HG03097 (cell line): ENCODE data around the gene FAM193A.
A peak's percentile ranks its signal among the peaks of the same experiment; 100 is the strongest.

Experiments
- ATAC-seq: cut with Tn5 transposase; IDR thresholded peaks from one replicate; pipeline ENCODE4 v1.9.1; 2021; ENCODE audit not compliant: unreplicated experiment, low FRiP score

FAM193A gene

DNA sequence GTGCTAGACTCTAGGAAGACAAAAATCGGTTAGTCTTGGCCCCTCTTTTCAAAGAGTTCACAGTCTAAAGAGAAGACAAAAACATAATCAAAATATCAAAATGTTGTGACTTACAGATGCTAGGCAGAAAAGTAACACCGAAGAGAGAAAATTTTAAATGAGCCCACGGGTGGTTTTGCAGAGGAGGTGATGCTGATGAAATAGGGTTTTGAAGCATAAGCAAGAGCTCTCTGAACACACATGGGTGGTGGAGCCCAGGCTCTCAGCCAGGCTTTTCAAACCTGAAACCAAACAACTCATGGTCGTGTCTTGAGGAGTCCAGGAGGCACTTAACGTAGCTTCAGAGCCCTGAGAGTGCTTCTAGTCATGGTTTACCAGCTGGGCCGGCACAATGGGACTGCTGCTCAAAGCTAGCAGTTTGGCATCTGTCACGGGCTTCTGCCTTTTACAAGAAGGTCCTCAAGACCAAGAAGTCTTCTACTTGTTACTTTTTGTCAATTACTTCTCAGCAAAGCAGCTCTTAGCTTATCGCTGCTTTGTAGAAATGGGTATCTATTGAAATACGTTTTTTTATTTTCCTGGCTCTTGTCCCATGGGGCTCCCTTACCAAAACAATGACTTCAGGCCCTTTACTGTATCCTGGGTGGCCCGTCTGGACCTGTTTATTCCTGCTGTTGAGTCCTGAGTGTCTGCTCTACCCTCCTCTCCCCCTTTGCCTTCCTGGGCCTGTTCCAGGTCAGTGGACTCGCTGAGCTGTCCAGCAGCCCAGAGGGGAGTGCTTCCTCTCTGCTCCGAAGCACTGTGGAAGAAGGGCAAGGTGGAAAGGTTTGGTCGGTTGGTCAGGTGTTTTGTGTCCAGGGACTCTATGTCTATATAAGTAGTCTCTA, 150.2 kb downstream of the FAM193A start:
- no peak for ATAC-seq

DNA sequence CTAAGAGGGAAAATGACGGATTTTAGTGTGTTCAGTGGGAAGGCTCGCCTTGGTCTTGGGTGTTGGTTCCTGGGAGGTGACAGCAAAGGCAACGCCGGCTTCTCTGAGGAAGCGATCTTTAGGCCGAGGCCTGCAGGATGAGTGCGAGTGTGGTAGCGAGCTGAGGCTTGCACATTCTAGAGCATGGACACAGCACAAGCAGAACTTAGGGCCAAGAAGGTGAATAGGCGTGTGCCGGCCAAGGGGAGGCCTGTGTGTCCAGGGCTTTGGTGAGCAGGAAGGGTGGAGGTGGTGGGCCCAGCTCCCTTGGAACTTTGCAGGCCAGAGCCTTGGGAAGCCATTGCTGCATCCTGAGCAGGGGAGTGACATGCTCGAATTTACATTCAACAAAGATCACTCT, 151.8 kb downstream of the FAM193A start:
- ATAC-seq = no peak

DNA sequence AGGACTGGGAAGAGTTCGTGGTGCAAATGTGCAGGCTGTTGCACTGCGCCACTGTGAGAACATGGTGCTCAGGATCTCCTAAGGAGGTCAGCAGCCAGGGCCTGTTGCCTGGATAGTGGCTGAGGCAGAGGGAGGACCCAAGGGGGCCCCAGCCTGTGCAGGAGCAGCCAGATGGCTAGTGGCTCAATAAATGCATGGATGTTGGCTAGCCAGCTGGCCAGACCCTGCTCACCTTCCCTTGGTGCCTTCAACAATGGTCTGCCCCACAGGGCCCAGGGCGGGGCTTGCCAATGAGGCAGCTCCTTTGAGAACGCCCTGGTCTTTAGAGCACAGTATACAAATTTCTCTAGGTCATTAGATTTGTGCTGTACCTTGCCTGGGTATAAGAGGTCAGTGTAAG, 152.2 kb downstream of the FAM193A start:
- ATAC-seq = no peak

DNA sequence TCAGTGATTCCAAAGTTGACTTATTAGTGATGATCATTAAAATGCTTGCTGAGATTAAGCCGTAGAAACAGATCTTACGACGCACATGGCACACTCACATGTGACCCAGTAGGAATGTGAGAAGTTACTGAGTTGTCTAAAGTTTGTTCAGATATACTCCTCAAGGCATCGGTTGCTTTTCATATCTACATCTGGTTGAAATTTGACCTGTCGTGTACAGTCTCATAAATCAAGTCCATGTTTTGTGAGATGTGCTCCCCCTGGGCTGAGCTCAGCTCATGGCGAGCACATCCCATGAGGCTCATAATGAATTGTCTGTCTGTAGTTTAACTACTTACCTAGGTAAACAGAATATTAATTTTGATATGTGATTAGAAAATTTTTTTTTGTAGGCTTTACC, 152.7 kb downstream of the FAM193A start:
- ATAC-seq = no peak

DNA sequence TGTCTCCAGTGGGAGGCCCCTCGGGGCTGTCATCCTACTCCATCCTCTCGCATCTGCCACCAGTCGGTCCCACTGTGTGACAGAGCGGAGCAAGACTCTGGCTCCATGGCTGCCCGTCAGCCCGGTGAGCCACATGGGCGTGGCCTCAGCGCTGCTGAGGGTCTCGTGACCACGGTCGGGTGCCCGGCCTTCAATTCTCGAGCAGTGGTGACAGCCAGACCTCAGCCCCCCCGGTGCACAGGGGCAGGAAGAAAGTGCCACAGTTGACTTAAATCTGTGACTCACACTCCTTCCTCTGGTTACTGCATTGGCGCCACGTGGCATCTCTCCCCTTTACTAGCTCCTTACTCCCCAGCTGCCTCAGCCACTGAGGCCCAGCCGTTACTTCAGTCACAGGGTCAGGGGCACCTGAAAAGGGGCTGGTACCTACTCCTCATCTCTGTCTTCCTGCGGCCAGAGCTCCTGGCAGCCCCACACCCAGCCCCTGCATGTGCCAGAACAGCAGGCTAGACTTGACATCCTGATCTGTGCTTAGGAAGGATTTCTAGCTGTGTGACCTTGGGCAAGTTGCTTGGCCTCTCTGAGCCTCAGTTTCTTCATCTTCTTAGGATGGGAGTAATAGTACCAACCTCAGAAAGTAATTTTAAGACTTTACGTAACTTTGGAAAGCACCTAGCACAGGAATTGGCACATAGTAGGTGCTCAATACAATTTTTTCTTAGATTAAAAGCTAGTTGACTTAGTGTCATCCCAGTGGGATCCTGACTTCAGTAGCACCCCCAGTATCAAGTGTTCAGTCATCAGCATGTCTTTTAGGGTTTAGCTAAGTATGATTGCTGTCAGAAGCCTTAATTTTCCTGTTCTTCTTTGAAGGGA, 153.6 kb downstream of the FAM193A start:
- ATAC-seq = peak; percentile 56

DNA sequence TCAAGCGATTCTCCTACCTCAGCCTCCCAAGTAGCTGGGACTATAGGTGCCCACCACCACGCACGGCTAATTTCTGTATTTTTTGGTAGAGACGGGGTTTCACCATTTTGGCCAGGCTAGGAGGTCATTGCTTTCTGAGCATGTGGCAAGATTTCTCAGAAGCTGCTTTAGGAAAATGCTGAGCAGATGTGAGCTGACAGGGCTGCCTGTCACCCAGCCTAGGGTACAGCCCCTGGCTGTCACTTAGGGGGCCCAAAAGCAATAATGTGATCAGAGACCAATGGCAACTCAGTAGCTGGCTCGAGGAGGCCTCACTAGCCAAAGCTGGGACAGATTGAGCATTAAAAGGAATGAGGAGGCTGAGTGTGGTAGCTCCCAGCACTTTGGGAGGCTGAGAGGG, 154.9 kb downstream of the FAM193A start:
- no peak for ATAC-seq

DNA sequence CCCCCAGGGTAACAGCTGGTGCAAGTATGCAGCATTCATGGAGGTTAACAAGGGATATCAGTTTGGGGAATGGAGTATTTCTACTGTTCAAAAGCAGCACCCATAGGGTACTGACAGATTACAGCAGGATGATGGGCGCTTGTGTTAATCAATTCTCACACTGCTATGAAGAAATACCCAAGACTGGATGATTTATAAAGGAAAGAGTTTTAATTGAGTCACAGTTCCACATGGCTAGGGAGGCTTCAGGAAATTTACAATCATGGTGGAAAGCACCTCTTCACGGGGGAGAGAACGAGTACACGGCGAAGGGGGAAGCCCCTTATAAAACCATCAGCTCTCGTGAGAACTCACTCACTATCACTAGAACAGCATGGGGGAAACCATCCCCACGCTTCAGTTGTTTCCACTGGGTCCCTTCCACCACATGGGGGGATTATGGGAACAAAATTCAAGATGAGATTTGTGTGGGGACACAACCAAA, 155.5 kb downstream of the FAM193A start:
- ATAC-seq = no peak

DNA sequence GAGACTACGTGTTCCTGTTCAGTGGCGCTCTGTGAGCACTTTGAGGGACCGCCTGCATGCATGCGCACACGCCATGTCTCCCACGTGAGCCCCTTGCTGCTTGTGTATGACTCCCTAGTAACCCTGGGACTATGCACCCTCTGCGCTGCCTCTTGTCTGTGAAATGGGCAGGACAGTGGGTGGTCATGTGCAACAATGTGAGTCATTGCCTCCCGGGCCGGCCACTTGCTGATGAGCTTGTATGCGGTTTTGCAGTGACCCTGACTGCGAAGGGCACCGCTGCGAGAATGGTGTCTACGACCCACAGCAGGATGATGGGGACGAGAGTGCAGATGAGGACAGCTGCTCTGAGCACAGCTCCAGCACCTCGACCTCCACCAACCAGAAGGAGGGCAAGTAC, 158.2 kb downstream of the FAM193A start:
- no peak for ATAC-seq

DNA sequence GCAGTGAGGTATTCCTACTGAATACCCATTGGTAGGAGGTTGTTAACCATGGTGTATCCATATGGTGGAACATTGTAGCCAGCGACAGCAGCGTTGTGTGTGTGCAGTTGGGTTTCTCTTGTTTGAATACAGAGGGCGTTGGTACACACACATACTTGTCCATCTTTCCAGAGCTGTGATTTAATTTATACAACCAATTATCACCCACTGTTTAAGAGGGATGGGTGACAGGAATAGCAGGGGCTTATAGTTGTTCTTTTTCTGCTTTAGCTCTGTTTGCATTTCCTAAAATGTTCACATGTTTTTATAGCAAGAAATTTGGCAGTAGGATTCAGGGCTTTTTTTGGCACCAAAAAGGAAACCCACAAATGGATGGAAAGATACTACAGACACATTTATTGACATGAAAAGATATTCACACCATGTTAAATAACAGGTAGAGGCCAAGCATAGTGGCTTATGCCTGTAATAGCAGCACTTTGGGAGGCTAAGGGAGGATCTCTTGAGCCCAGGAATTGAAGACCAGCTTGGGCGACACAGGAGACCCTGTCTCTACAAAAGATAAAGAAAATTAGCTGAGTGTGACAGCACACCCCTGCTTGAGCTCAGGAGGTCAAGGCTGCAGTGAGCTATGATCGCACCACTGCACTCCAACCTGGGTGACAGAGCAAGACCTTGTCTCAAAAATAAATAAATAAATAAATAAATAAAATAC, 159.1 kb downstream of the FAM193A start:
- ATAC-seq = no peak

DNA sequence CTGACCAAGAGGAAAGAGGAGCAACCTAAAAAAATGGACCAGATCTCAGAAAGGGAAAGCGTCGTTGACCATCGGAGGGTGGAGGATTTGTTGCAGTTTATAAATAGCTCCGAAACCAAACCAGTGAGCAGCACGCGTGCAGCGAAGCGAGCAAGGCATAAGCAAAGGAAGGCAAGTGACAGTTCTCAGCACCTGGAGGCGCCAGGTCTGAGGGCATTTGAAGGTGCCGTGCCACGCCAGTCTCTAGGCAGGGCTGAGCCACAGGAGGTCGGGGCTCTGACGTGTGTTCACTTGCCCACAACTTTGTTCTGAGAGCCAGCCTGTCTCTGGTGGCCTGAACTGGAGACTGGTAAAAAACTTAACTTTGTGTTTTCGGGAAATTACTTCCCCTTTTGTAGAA, 160.0 kb downstream of the FAM193A start:
- peak; percentile 91 for ATAC-seq

DNA sequence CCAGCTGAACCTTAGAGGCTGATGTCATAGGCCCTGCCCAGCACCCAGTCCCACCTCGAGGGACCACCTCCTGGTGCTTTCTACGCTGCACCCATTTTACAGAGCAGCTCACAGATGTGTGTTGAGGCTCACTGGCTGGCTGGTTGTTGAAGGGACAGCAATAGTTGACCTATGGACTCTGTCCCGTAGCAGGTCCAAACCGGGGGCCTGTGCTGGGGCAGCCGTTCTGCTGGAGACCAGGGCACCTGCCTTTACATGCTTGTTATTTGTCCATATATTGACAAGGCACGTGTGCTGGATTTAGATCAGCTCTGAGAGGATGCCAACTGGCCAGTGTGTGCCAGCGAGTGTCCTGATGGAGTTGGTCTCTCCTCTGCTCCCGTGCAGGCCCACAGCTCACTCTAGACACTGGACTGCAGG, 161.6 kb downstream of the FAM193A start:
- no peak for ATAC-seq

DNA sequence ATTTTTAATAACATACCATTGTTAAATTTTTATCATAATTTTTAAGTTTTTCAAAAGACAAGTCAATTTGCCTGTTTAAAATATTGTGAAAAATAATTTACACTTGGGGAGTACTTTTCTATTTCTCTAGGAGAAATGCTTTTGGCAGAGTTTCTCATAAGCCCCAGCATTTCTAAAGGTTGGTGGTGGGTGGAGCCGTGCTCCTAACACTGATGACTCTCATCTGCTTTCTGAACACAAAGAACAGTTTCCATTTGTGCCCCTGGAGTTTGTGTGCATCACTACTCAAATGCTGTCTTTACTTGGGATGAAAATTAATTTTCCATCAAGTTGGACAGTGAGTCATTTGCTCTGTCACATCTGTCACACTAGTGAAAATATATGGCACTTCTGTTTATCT, 162.1 kb downstream of the FAM193A start:
- ATAC-seq = no peak

DNA sequence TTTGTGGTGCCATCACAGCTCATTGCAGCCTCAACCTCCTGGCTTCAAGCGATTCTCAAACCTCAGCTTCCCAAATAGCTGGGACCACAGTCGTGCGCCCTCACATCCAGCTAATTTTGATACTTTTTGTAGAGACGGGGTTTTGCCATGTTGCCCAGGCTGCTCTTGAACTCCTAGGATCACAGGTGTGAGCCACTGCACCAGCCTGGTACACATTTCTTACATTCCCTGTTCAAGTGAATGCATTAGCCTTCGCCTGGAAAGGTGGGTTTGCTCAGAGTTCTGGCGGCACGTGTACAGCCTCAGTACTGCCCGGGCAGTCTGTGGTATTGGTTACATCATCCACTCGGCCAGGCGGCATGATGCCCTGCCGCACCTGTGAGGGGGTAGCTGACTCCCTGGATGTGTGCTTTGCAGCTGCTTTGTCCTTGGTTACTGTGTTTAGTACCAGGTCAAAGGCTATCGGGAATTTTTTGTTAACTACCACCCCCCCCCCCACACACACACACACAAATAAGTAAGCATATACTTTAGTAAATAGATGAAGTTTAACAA, 162.6 kb downstream of the FAM193A start:
- ATAC-seq = no peak

DNA sequence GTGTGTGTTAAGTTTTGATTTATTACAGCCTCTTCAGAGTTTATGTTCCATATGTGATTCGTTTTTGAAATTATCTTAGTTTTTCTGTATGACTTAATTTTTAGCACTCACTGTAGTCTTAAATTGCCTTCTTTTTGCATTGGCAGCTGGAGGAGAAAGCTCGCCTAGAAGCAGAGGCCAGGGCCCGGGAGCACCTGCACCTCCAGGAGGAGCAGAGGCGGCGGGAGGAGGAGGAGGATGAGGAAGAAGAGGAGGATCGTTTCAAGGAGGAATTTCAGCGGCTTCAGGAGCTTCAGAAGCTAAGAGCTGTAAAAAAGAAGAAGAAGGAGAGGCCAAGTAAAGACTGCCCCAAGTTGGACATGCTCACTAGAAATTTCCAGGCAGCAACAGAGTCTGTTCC, 163.1 kb downstream of the FAM193A start:
- no peak for ATAC-seq

DNA sequence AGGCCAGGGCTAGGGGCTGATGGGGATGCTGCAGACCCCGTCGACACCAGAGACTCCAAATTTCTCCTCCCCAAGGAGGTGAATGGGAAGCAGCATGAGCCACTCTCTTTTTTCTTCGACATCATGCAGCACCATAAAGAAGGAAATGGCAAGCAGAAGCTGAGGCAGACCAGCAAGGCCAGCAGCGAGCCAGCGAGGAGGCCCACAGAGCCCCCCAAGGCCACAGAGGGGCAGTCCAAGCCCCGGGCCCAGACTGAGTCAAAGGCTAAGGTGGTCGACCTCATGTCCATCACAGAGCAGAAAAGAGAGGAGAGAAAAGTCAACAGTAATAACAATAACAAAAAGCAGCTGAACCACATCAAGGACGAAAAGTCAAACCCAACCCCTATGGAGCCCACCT, 163.6 kb downstream of the FAM193A start:
- ATAC-seq = no peak

DNA sequence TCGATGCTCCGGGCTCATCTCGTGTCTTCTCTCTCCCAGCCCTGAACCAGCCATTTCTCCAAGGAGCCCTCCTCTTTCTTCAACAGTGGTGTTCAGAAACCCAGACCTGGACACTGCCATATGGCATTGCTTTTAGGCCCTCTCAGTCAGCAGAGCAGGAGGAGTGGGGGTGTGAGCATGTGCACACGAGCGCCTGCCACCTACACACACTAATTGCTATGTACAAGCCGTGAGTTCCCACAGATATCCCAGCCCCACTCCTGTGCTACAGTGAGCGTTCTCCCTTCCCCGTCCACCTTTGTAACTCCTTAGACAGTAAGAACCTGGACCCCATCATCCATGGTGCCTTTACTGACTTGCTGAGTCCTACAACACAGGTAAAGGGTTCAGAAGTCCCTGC, 165.9 kb downstream of the FAM193A start:
- no peak for ATAC-seq

DNA sequence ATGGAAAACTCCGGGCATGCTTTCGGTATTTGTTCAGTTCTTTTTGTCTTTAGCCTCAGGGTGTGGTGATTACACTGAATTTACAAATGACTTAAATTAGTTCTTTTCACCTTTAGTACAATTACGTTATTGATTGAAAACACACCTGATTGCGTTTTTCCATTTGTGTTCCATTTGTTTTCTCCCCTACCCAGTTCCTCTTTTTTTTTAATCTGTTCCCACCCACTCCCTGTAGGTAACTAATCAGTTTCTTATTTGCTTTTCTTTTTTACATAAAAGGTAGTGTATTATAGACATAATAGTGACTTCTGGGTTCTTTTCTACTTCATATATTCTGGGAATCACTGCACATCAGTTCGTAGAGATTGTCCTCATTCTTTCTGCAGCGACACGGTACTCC, 166.3 kb downstream of the FAM193A start:
- ATAC-seq = no peak

DNA sequence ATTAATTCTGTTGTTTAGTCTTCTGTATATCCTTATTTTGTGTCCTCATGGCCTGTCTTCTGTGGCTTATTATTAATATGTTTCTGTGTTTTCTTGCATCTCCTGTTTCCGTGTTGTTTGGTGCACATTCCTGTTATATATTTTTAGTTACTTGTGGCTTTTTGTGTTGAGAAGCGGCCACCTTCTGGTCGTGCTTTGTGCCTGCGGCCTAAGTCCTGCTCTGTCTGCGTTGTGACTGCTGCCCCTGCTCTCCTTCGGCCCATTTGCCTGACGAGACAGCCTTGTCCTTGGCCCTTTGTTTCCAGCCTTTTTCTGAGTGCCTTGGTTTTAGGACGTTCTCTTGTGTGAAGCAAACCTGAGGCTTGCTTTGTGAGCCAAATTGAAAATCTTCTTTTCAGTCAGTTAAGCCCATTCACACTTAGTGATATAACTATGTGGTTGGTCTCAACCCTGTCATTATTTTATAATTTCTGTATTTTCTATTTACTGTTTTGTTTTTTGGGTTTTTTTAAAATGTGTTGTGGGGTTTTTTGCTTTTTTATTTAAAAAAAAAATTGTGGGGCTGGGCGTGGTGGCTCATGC, 175.9 kb downstream of the FAM193A start:
- no peak for ATAC-seq

DNA sequence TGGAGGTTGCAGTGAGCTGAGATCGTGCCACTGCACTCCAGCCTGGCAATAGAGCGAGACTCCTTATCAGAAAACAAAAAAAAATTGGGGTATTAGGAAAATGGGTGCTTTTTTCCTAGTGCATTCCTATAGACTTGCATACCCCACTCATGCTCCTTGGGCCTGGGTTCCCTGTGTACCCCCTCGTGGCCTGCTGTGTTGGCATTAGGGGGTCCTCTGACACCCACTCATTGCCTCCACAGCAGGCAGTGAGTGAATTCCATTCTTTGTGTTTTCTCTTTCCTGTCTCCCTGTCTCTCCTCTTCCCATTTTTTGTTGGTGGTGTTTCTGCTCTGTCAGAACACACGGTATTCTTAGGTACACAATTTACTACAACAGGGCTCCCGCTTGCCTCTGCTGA, 176.9 kb downstream of the FAM193A start:
- ATAC-seq = no peak

DNA sequence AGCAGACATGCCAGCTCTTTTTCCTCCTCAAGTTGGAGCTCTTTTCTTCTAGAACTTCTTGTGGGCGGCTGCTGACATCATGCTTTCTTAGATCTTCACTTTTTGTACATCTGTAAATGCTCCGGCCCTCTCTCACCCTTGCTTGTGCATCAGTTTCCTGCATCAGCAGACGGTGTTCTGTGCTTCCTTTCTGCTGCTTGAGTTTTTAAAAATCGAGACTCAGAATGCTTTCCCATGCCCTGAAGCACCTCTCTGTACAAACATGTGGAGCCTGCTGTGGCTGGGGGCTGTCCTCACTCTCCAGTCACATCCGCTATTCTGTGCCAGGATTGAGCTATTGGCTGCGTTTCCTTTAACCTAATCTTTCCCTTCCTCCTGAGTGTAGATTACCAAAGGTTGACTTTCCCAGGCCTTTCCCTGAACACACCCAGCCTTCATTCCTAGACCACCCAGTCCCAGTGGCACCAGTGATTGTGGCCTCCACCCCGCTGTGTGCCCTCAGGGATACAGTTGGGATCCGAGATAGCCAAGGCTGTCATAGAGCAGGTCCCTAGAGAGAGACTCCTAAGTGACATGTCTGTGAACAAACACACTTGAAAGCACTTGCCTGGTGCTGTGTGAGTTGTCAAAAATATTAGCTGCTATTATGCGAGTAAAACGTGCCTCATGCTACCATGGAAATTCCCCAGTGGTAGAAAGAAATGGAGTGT, 177.8 kb downstream of the FAM193A start:
- no peak for ATAC-seq
